HCT116 (cell line): ENCODE results near the gene KLHL3. TPM values are rescaled to one million over a fixed set of nuclear protein-coding genes. Genes with fewer than 3 reads are reported as not detected.

Experiments used
- ATAC-seq: fragments of 200-7000 bp; cut with Tn5 transposase; 2 replicates; pipeline ENCODE4 v1.9.1; 2020; ENCODE audit warnings: mild to moderate bottlenecking, moderate library complexity
- BruUV-seq: library from RNA; stranded (reverse); fragments of 400-500 nt; replicated peaks from 2 replicates; lab custom pipeline; 2021; lab: Mats Ljungman, UMichigan
- CTCF ChIA-PET: fragments of 300-600 bp; sonication (Branson Sonifier 250); formaldehyde crosslinking; loops from one replicate; lab custom pipeline; 2021; ENCODE audit warnings: antibody characterized with exemption; lab: Charles Lee
- POLR2A ChIA-PET: fragments of 300-600, 350-600 bp; sonication (Branson Sonifier 250); formaldehyde crosslinking; loops from one replicate; lab custom pipeline; 2021; ENCODE audit warnings: antibody characterized with exemption; lab: Charles Lee
- RAD21 ChIA-PET, 2 experiments: fragments of 300-600 bp; sonication (Branson Sonifier 250); formaldehyde crosslinking; loops; one replicate each; lab custom pipeline; 2023; ENCODE audit warnings: low total read pairs in 2 of 2; ENCODE audit not compliant: uncharacterized antibody in 2 of 2, unreplicated experiment in 2 of 2, low non-redundant PET in 1 of 2; lab: Charles Lee
- DNase-seq: peaks from one replicate; pipeline ENCODE4 v3.0.0-alpha.2; 2010; ENCODE audit warnings: low read depth, low spot score
- H2AFZ ChIP-seq: fragments of 200-600 bp; shearing (Covaris generic), sonication (generic); 2 replicates; pipeline ENCODE4 v1.6.1; 2017; ENCODE audit warnings: low read depth, mixed run types, mixed read lengths, antibody characterized with exemption, low read length; ENCODE audit not compliant: poor library complexity, severe bottlenecking
- H3K27ac ChIP-seq: 2 replicates; pipeline ENCODE4 v1.5.1; 2012; ENCODE audit warnings: low read depth, low read length
- H3K27me3 ChIP-seq: fragments of 200-600 bp; sonication (generic); 2 replicates; pipeline ENCODE4 v1.6.1; 2016; ENCODE audit warnings: mixed run types, low read length, mixed read lengths; ENCODE audit not compliant: insufficient read depth
- H3K36me3 ChIP-seq, 2 experiments: fragments of 200-500 bp in 1 of 2; fragments of 200-600 bp in 1 of 2; sonication (Bioruptor generic) in 1 of 2; sonication (generic) in 1 of 2; 2 replicates each; pipeline versions ENCODE4 v1.5.1 to v1.6.1; 2014 to 2016; ENCODE audit warnings: low read length in 2 of 2, inconsistent platforms in 1 of 2, mixed read lengths in 1 of 2, mixed run types in 1 of 2; ENCODE audit not compliant: insufficient read depth in 2 of 2, control insufficient read depth in 1 of 2
- H3K4me1 ChIP-seq, 2 experiments: fragments of 200-600 bp in 1 of 2; sonication (generic) in 1 of 2; 2 replicates each; pipeline versions ENCODE4 v1.5.1 to v1.6.1; 2012 to 2017; ENCODE audit warnings: low read length in 2 of 2, inconsistent platforms in 1 of 2, mild to moderate bottlenecking in 1 of 2, mixed read lengths in 1 of 2, mixed run types in 1 of 2, moderate library complexity in 1 of 2; ENCODE audit not compliant: insufficient read depth in 2 of 2, control insufficient read depth in 1 of 2
- H3K4me2 ChIP-seq: fragments of 200-600 bp; sonication (generic); 2 replicates; pipeline ENCODE4 v1.6.1; 2017; ENCODE audit warnings: mixed run types, low read length, mixed read lengths
- H3K4me3 ChIP-seq, 2 experiments: fragments of 200-600 bp in 1 of 2; sonication (generic) in 1 of 2; replicated peaks in 1 of 2; 2 replicates each; pipeline ENCODE4 v1.5.1; 2011 to 2016; ENCODE audit warnings: low read length in 2 of 2, control low read depth in 1 of 2, low read depth in 1 of 2, mild to moderate bottlenecking in 1 of 2, mixed read lengths in 1 of 2, mixed run types in 1 of 2
- H3K79me2 ChIP-seq: fragments of 200-600 bp; sonication (generic); 2 replicates; pipeline ENCODE4 v1.6.1; 2017; ENCODE audit warnings: mild to moderate bottlenecking, mixed run types, low read length, moderate library complexity, mixed read lengths; ENCODE audit not compliant: insufficient read depth
- H3K9ac ChIP-seq: fragments of 200-600 bp; sonication (generic); 2 replicates; pipeline ENCODE4 v1.6.1; 2016; ENCODE audit warnings: low read length, mixed read lengths
- H3K9me2 ChIP-seq: fragments of 200-600 bp; sonication (generic), shearing (Covaris generic); 2 replicates; pipeline ENCODE4 v1.6.1; 2017; ENCODE audit warnings: mixed run types, mild to moderate bottlenecking, moderate library complexity; ENCODE audit not compliant: insufficient read depth
- H3K9me3 ChIP-seq, 2 experiments: fragments of 200-500 bp in 1 of 2; fragments of 200-600 bp in 1 of 2; sonication (Bioruptor generic) in 1 of 2; sonication (generic) in 1 of 2; 2 replicates each; pipeline ENCODE4 v1.6.1; 2014 to 2017; ENCODE audit warnings: low read length in 2 of 2, mixed read lengths in 2 of 2, inconsistent platforms in 1 of 2, low read depth in 1 of 2, mild to moderate bottlenecking in 1 of 2, mixed run types in 1 of 2, moderate library complexity in 1 of 2; ENCODE audit not compliant: control insufficient read depth in 1 of 2, insufficient read depth in 1 of 2
- H4K20me1 ChIP-seq: fragments of 200-600 bp; sonication (generic), shearing (Covaris generic); 2 replicates; pipeline ENCODE4 v1.6.1; 2017; ENCODE audit warnings: mixed run types, mild to moderate bottlenecking, moderate library complexity; ENCODE audit not compliant: insufficient read depth
- CBX3 ChIP-seq: IDR thresholded peaks from 2 replicates; pipeline ENCODE4 v1.6.1; 2012; ENCODE audit warnings: low read depth
- CEBPB ChIP-seq: IDR thresholded peaks from 2 replicates; pipeline ENCODE4 v1.6.1; 2012; ENCODE audit warnings: low read depth
- ELF1 ChIP-seq: IDR thresholded peaks from 2 replicates; pipeline ENCODE4 v1.6.1; 2012; ENCODE audit warnings: low read depth, borderline replicate concordance
- POLR2A ChIP-seq: IDR thresholded peaks from 2 replicates; pipeline ENCODE4 v1.7.0; 2011; ENCODE audit warnings: borderline replicate concordance; ENCODE audit not compliant: insufficient read depth, insufficient read length; ENCODE audit errors: extremely low read depth
- REST ChIP-seq: IDR thresholded peaks from 2 replicates; pipeline ENCODE4 v1.6.1; 2012; ENCODE audit warnings: low read depth
- SIN3A ChIP-seq: IDR thresholded peaks from 2 replicates; pipeline ENCODE4 v1.6.1; 2012; ENCODE audit warnings: low read depth
- SRF ChIP-seq: IDR thresholded peaks from 2 replicates; pipeline ENCODE4 v1.6.1; 2012; ENCODE audit warnings: low read depth
- TCF7L2 ChIP-seq: IDR thresholded peaks from 2 replicates; pipeline ENCODE4 v1.7.0; 2011; ENCODE audit warnings: borderline replicate concordance, inconsistent platforms; ENCODE audit not compliant: insufficient read depth, insufficient read length; ENCODE audit errors: extremely low read depth
- YY1 ChIP-seq: IDR thresholded peaks from 2 replicates; pipeline ENCODE4 v1.6.1; 2011; ENCODE audit warnings: low read length, low read depth, moderate library complexity, mild to moderate bottlenecking; ENCODE audit not compliant: insufficient replicate concordance; ENCODE audit errors: extremely low read depth
- ZNF274 ChIP-seq: fragments of 200-500 bp; sonication (Bioruptor generic); IDR thresholded peaks from 2 replicates; pipeline ENCODE4 v1.6.1; 2014; ENCODE audit warnings: mild to moderate bottlenecking, low read depth, low read length, inconsistent platforms
- intact Hi-C: fragments of 100-400 bp; cut with micrococcal nuclease; formaldehyde crosslinking; loops from 2 replicates; pipeline ENCODE4 v1.10.0; 2022
- total RNA-seq: library from RNA; stranded (reverse); gene quantifications from one replicate; pipeline ENCODE4 v1.2.1, GENCODE V29; 2021; ENCODE audit not compliant: unreplicated experiment
- TF ChIP-seq, protein P1 (sequence below): IDR thresholded peaks from 2 replicates; pipeline ENCODE4 v1.6.1; 2012

KLHL3 gene
- total RNA-seq, 1 experiment from 2014 or later: not detected

DNA sequence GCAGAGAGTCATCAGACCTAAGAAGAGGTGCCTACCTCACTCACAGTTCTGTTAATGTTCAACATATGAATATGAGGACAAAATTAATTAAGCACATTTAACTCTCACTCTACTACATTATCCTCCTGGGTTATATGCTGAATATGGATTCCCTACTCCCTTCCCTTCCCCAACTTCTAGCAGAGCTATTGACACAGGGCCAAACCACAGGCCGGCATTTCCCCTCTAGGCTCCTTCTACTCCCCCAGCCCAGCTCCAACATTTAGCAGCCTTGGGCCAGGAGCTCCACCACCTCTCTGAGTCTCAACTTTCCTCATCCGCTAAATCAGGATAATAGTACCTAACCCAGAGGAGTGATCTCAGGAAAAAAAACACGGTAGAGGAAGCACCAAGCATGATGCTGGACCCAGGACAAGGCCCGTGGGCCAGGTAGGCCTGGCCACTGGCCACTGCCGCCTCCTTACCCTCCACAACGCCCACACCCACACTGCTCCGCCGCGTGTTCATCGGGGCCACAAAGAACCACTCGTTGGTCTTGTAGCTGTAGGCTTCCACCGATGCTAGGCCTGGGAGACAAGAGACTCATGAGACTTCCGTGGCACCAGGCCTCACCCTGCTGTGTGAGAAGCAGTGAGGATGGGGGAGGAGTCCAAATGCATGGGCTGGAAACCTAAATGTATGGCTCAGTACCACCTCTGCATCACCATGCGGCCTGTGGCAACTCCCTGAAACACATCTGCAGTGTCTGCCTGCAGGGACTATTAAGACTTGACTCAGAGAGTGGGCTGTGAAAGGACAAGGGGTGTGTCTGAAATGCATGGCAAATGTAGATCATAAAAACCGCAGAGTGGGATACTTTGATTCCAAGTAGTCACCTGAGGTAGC is 98.8 kb downstream of the KLHL3 start:
- no peak for ATAC-seq
- CTCF ChIA-PET: interaction anchor here (1.3 kb wide), 1 partner anchor 23 kb away, joined by 3 read pairs; no protein-coding TSS in a partner anchor
- Histone ChIP-seq H2AFZ (no peak overlapping the region), H3K27ac (no peak overlapping the region), H3K4me1 (no peaks in the 10 kb centered on the region), H3K9me3 (no peaks in the 10 kb centered on the region), H3K79me2 (no peaks in the 10 kb centered on the region), H4K20me1 (no peaks in the 10 kb centered on the region), H3K9me2 (no peaks in the 10 kb centered on the region), H3K27me3 (peaks cover 8% of the 10 kb centered on the region; the same call in 1 of the 2 replicates), H3K9ac (no peak overlapping the region), H3K36me3 (no peaks in the 10 kb centered on the region), H3K4me2 (no peak overlapping the region), H3K4me3 (no peak overlapping the region)
- intact Hi-C loops: no loop called here
- BruUV-seq: no TSS peak
- no peak for DNase-seq
- no peak for TF ChIP-seq CEBPB
- no peak for TF ChIP-seq ELF1
- no peak for TF ChIP-seq ZNF274
- TF ChIP-seq, protein P1, sequence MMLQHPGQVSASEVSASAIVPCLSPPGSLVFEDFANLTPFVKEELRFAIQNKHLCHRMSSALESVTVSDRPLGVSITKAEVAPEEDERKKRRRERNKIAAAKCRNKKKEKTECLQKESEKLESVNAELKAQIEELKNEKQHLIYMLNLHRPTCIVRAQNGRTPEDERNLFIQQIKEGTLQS: no peak
- no peak for TF ChIP-seq SIN3A
- TF ChIP-seq POLR2A: no peak
- no peak for TF ChIP-seq CBX3
- RAD21 ChIA-PET: interaction anchor here in 1 of 2 experiments (0.9 kb wide), 1 partner anchor 190 kb away, joined by 3 read pairs; no protein-coding TSS in a partner anchor
- POLR2A ChIA-PET: no interaction called here

GRCh38 chr5:137636099-137636498 is 99.8 kb downstream of the KLHL3 start:
- ATAC-seq: no peak
- ChIA-PET RAD21 (no interaction called here), CTCF (no interaction called here), POLR2A (no interaction called here)
- Histone ChIP-seq H3K9me2 (no peaks in the 10 kb centered on the region), H3K36me3 (no peaks in the 10 kb centered on the region), H3K27ac (no peak overlapping the region), H3K79me2 (no peaks in the 10 kb centered on the region), H3K4me3 (no peak overlapping the region), H2AFZ (no peak overlapping the region), H3K27me3 (no peaks in the 10 kb centered on the region; the same call in 1 of the 2 replicates), H3K9me3 (no peaks in the 10 kb centered on the region), H3K4me1 (no peaks in the 10 kb centered on the region), H3K9ac (no peak overlapping the region), H3K4me2 (no peak overlapping the region), H4K20me1 (no peaks in the 10 kb centered on the region)
- DNase-seq: no peak
- BruUV-seq: no TSS peak
- TF ChIP-seq REST: no peak
- no peak for TF ChIP-seq POLR2A
- TF ChIP-seq SRF: no peak
- no peak for TF ChIP-seq YY1
- no peak for TF ChIP-seq TCF7L2
- TF ChIP-seq SIN3A: no peak
- no peak for TF ChIP-seq ZNF274
- intact Hi-C loops: no loop called here
